ENCODE measurements around the gene SREBF1.

DNA sequence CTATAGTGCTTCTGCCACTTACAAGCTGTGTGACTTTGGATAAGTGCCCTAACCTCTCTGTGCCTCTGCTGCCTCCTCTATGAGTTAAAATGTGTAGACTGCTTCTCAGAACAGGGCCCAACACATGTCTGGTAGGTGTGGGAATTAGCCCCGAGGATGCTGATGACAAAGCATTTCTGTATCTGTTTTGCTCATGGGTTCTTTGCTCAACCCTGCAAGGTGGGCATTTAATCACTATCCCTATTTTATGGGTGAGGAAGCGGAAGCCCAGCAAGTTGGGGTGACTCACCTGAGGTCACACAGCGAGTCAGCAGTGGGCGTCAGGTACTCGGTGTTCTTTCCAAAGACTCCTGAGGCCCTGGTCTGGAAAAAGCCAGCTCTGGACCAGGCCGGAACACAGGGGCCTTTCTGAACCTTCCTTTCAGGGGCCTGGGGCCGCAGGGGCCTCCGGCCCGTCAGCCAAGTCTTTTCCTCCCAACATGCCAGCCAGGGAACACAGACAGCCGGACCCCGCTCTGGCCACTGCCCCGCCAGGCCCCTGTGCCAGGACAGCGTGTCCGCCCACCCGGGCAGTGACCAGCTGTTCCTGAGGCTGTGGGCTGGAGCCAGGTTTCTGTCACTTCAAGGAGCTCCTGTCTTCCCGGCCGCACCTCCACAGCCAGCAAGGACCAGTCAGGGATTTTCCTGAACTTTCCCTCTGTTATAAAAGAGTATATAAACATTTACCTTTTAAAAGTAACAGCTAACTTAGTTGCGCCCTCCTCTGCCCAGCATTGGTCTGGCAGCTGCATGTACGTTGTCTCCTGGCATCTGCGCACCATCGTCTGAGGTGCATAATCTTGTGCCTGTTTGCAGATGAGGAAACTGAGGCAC lies 62.5 kb downstream of the SREBF1 start:
- TF ChIP-seq CTCF (IDR thresholded peaks at IDR 0.05) (peak in 3 of 4 experiments; percentile 62 to 77 (median 68)), POLR2A (IDR thresholded peaks at IDR 0.05) (no peak), EP300 (IDR thresholded peaks at IDR 0.05) (no peak), POLR2AphosphoS5 (IDR thresholded peaks at IDR 0.05) (peak; percentile 42)
